Activated CD8-positive, alpha-beta memory T cell treated with anti-CD3 and anti-CD28 coated beads, Interleukin-2, amount 50 U/mL, for 24 hours (primary cell): Measurements from ENCODE around the gene CSNK2B.
"Not testable (repeated sequence)": the region's sequence is repeated elsewhere in the genome, so short reads cannot be mapped to it uniquely, and the experiment has no call there.

Experiments
- DNase-seq: peaks from one replicate; pipeline ENCODE4 v3.0.0-alpha.2; 2020; ENCODE audit errors: extremely low read depth

Gene CSNK2B

DNA sequence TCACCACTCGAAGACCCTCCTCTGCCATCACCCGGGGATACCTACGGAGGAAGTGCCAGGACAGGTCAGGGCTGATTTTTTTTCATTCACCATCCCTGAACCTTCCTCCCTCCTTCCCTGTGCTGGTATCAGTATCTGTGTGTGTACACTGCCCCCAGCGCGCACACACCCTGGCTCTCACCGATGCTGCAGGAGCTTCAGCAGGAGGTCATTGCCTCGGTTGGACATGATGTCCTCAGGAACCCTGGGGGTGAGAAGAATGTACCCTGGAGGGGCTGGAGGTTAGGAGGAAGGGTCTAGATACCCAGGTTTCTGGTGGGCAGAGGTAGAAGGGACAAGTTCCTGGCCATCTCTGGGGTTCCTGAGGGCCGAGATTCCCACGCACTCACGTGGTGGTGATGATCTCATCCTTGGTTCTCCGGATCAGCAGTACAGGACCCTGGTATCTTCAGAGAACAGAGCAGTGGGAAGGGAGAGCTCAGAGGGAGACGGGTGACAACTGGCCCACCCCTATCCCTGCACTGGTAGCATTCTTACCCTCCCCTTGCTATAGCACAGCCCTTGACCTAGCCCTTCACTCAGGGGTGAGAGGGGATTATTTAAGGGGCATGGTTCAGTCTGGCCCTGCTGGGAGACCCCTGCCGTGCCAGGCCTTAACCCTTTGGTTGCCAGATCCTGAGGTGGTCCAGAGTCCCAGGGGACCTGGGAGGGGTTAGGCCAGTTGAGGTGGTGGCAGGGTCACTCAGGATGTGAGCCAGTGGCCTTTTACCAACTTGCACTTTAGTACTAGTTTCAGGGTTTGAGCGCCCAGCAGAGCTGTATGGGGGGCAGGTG is 22.2 kb downstream of the CSNK2B start:
- DNase-seq, result no peak

DNA sequence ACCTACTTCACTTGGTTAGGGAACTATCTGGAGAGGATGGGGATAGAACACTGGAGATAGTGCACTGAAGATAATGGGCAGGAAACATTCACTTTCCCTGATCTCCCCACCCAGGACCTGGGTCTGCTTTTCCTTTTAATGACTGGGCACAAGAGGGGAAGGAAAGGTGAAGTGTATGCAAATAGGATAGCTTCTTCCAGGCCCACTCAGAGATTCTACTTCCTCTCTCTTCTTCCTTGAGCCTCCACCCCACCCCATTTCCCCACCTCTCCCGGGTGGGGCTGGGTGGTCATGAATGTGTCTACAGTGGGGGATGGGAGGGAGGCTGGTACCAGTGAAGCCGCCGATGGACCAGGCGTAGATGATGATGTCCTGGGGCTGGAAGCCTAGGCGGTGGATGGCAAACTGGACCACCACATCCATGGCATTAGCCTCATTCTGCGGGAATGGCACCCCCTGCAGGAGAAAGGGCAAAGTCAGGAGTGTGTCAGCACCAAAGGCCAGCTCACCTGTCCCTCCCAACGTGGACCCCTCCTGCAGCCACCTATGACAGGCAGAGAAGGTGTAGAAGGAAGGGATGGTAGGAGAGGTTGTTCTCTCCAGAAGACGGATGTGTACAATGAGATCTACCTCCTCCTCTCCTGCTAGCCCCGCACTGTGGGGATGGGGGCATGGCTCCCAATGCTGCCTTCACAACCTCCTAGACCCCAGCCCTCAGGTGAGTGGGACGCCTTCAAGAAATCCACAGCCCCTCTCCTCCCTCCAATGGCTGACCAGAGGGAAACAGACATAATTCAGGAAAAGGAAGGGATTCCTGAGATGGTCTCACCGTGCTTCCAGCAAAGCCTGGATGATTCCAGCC is 23.6 kb downstream of the CSNK2B start:
- DNase-seq, result no peak

DNA sequence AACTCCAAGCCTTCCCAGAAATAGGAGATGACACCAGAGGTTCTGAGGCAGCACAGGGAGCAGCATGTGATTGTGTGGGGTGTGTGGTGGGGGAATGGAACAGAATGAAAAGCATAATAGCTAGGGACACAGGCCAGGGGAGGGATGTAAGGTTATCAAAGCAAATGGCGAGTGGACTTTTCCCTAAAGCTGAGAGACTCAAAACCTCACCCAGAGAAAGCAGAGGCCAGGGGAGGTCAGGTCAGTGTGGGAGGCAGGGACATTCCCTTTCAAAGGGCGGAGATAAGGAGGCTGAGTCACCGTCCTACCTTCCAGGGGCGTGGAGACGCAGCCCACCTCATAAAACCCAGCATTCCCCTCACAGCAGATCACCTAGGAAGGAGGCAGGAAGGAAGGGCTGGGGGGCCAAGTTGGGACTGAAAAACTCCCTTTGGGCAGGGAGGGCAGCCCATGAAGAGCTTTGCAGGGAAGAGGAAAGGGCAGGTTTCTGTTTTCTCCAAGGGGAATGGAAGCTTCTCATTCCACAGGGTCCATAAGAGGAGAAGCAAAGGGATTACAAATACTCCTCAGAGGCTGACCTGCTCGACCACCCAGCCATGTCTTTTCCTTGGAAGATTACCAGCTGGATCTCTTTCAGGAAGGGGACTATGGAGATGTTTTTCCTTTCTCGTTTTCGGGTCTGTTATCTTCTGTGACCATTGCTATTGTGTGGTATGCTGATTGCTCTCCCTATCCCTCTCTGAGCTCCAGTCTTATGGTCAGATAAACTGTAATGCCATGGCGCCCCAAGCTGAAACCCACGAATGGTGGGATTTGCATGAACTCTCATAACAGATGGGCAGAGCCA is 24.6 kb downstream of the CSNK2B start:
- no peak for DNase-seq

GRCh38 chr6:31691078-31691463 is 25.2 kb downstream of the CSNK2B start:
- DNase-seq, result no peak

DNA sequence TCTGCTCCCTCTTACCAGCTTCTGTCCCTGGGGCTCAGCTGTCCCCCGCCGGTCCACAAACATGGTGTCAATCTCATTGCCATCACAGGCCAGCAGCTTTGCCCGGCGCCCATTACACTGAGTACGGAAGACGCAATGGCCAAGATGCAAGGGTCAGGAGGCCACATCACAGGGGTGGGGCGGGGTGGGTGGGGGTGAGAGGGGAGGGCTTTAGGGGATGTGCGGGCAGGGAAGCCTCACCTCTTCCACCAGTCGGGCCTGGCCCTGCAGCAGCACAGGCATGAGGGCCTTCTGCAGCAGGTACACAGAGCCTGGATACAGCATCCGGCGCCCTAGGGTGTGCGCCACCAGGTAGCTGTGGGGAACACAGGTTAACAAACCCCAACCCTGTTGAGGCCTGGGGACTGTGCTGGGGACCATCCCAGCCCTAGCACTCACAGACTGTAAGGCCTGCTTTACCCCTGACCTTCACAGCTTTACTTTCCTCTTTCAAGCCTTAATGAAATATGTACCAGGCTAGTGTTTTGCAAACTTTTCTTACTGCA is 25.8 kb downstream of the CSNK2B start:
- DNase-seq, result no peak

GRCh38 chr6:31692353-31692752 is 26.5 kb downstream of the CSNK2B start:
- DNase-seq, result no peak

DNA sequence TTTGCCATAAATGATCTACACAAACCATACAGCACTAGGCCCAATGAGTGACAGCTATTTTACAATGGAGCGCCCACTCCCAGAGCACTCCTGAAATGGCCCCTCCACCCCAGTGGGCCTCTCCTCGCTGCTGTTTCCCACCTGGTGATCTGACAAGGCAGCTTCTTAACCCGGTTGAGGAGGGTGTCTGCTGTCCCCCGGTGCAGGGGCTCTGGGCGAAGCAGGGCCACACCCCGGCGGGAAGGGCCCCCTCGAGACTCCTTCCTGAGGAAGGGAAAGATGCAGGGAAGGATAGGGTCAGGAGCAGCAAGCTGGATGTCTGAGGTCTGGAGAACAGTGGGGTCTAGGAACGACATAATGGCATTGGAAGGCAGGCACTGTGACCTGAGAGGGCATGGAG is 27.0 kb downstream of the CSNK2B start:
- no peak for DNase-seq

GRCh38 chr6:31693535-31693934 is 27.7 kb downstream of the CSNK2B start:
- no peak for DNase-seq

DNA sequence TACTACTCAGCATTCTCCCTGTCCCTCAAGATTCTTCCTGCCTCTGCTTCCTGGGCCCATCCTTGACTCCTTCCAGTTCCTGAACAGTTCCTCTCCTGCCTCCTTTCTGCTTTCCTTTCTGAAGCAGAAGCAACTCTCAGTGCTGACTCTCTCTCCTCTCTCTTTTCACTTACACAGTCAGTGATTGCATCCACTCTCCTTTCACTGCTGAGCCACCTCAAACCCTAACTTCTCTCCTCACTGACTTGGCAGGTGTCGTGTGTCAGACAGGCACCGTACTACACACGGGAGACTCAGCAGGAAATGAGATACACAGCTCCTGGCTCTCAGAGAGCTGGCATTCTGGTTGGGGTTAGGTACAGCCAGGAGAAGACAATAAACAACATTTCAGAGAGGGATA is 31.7 kb downstream of the CSNK2B start:
- DNase-seq, result no peak

DNA sequence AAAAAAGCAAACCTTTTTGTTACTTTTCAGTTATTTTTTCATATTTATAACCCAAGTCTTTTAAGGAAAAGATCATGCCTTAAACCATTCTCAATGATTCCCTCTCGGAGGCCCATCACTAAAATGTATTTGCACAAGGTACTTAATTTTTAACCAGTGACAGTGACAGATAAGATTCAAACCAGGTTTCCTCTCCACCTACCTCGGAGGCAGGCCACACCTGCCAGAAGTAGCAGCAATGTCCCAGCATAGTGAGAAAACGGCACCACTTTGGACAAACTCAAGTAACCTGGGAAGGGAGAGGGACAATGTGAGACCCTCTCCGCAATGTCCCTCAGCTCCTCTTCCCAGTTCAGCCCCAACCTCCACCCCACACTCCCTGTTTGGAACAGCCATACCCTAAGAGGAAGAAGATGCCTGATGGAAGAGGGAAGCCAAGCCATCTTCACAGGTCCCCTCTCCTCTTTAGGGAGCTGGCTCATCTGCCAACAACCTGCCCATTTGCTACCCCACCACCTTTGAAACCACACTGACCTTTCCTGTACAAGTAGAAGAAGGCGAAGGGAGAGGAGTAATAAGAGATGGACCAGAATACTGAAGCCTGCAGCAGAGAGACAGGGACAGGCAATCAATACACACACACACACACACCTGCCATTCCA is 35.0 kb downstream of the CSNK2B start:
- DNase-seq, result no peak

DNA sequence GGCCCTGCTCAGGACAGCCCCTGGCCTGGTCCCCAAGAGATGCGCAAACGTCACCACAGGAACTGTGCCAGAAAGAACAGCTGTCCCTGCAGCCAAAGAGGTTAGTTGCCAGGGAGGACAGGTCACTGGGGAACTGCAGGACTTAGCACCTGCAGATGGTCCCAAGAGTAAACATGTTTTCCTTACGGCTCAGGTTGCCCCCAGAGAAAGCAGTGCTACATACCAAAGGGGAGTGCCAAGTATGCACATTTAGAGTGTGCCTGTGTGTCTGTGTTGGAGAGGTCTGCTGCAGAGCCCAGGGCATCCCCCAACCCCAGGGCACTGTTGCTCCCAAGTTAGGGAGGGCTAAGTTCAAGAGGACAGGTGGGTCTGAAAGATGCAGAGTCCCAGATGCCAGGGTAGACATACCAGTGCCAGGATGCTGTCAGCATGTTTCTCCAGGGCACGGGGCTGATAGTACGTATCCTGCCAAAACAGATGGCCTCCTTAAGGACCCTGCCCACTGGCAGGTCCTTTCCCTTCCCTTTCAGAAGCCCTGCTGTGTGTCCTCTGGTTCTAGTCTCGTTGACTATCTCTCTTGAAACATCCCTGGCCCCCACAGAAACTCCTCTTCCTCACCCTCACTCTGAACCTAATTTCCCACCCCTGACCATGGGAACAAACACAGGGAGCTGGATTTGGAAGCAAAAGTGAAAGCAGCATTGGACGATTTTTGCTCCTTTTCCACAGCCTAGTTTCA is 36.0 kb downstream of the CSNK2B start:
- DNase-seq, result no peak

- no peak for DNase-seq
These were observed 36.5 kb downstream of the CSNK2B start for GRCh38 chr6:31702405-31702818.

DNA sequence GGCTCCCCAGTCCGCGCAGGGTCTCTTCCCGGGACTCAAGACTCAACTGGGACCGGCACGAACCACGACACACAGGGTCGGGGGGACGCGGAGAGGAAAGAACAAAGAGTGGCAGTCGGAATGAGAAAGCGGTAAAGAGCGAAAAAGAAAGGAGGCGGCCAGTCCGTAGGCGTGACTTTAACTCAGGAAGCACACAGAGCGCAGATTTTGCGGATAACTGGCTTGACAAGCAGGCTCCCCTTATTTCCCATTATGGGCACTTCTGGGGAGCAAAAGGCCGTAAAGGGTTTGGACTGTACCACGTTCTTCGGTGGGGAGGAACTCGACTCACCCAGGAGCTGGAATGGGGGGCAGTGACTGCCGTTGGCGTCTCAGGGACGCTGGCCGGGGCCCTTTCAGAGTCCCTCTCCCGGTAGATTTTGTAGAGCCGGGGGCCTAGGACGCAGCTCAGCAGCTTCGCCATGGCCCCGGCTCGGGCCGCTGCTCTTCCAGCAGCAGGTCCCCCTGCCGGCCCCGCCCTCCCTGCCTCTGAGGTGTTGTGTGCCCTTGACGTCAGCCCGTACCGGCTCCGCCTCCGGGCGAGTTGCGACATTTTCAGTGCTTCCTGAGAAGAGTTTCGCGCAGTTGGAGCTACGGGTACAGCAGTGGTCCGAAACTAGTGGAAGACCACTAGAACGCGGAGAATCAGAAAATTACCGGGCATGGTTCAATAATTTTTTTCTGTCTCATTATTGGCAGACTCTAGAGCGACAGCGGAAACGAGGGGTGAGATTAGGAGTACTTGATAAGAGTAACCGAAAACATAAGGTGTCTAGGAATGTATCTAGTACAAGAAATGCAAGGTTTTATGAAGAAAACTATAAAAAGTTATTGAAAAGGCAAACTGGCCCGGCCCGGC is 37.2 kb downstream of the CSNK2B start, which contains the start of gene ABHD16A:
TSS of gene ABHD16A (minus strand) at position 506 of the 898 bp plus-strand sequence. CDS start at position 463, 43 bp downstream.
- DNase-seq, result peak; percentile 94

GRCh38 chr6:31705931-31706330 is 40.1 kb downstream of the CSNK2B start:
- DNase-seq, result no peak

GRCh38 chr6:31706599-31706998 is 40.7 kb downstream of the CSNK2B start, which contains the start of gene LY6G6F:
TSS of gene LY6G6F (plus strand) at chr6:31706866. CDS start at chr6:31706907, 41 bp downstream.
- DNase-seq, result no peak

- no peak for DNase-seq
These were observed 41.8 kb downstream of the CSNK2B start for GRCh38 chr6:31707701-31708100.

DNA sequence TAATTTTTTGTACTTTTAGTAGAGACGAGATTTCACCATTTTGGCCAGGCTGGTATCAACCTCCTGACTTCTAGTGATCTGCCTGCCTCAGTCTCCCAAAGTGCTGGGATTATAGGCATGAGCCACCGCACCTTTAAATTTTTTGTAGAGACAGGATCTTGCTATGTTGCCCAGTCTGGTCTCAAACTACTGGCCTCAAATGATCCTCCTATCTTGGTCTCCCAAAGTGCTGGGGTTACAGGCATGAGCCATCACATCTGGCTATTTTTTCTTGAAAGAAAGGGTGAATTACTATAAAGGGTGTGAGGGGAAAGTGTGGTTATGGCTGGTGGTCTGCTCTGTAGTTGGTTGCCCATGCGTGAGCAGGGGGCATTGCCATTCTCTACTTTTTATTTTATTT is 42.3 kb downstream of the CSNK2B start:
- DNase-seq, result no peak

DNA sequence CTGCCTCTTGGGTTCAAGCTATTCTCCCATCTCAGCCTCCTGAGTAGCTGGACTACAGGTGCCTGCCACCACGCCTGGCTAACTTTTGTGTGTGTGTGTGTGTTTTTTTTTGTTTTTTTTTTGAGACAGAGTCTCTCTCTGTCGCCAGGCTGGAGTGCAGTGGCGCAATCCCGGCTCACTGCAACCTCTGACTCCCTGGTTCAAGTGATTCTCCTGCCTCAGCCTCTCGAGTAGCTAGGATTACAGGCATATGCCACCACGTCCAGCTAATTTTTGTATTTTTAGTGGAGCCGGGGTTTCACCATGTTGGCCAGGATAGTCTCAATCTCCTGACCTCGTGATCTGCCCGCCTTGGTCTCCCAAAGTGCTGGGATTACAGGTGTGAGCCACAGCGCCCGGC is 43.3 kb downstream of the CSNK2B start:
- not testable (repeated sequence) for DNase-seq
